HG03457 (cell line): ENCODE measurements around the gene DCAF5.
"Not testable (repeated sequence)": the region's sequence is repeated elsewhere in the genome, so short reads cannot be mapped to it uniquely, and the experiment has no call there.

Experiments used
- ATAC-seq: cut with Tn5 transposase; IDR thresholded peaks from one replicate; pipeline ENCODE4 v1.9.1; 2021; ENCODE audit warnings: moderate number of reproducible peaks; ENCODE audit not compliant: unreplicated experiment

DCAF5 gene

DNA sequence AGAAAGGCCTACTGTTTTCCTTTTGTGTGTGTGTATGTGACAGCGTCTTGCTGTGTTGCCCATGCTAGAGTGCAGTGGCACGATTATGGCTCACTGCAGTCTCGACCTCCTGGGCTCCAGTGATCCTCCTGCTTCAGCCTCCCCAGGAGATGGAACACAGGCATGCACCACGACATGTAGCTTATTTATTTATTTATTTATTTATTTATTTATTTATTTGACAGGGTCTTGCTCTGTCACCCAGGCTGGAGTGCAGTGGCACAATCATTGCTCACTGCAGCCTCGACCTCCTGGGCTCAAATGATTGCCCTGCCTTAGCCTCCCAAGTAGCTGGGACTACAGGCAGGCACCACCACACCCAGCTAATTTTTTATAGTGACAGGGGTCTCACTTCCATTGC is 75.7 kb downstream of the DCAF5 start:
- ATAC-seq = not testable (repeated sequence)

DNA sequence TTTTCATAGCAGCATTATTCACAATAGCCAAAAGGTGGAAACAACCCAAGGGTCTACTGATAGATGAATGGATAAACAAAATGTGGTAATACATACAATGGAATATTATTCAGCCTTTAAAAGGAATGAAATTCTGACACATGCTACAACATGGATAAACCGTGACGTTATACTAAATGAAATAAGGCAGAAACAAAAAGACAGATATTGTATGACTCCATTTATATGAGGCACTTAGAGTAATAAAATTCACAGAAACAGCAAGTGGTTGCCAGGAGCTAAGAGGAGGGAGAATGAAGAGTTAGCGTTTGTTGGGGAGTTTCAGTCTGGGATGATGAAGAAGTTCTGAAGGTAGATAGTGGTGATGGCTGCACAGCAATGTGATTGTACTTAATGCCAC is 76.6 kb downstream of the DCAF5 start:
- ATAC-seq = no peak

DNA sequence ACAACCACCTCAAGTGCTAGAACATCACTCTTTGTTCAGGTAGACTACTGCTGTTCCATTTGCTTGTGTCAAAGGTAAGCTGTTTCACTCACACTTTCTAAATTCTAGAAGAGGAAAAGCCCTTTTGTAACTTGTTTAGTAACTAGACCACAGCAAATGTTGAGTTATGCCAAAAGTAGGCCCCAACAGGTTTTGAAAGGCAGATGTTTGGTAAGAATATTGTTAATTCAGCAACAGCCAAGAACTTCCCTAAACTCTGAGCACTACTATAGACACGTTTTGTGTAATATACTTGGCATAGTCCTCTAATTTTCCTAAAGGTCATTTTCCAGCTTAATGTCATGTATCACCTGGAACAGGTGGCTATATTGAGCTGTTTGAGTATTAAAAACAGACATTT is 79.0 kb downstream of the DCAF5 start:
- no peak for ATAC-seq

DNA sequence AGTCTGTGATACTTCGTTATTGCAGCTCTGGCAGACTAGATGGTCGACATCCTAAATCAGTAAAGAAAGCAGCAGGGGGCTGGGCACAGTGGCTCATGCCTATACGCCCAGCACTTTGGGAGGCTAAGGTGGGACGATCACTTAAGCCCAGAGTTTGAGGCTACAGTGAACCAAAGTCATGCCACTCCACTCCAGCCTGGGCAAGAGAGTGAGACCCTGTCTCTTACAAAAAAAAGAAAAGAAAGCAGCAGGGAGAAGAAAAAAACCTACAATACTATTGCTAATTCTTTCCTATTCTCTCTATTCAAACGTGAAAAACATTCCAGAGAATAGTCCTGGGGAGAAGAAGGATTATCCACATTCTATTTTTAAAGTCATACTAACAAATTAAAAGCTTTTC is 79.5 kb downstream of the DCAF5 start:
- ATAC-seq = no peak

DNA sequence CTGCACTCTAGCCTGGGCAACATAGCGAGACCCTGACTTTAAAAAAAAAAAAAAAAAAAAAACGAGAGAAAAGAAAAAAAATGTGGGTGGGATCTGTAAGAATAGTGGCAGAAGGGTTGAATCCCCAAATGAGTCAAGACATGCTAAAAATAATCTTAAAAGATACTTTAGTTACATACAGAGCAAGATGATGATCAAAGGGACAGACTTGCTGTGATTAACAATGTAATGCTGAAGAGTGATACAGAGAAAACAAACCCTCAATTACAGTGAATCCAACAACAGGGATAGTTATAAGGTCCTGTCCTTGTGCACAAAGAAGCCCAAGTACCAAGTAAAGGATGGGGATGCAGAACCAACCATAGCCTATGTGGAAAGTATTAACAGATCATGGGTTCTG is 80.3 kb downstream of the DCAF5 start:
- ATAC-seq = no peak

DNA sequence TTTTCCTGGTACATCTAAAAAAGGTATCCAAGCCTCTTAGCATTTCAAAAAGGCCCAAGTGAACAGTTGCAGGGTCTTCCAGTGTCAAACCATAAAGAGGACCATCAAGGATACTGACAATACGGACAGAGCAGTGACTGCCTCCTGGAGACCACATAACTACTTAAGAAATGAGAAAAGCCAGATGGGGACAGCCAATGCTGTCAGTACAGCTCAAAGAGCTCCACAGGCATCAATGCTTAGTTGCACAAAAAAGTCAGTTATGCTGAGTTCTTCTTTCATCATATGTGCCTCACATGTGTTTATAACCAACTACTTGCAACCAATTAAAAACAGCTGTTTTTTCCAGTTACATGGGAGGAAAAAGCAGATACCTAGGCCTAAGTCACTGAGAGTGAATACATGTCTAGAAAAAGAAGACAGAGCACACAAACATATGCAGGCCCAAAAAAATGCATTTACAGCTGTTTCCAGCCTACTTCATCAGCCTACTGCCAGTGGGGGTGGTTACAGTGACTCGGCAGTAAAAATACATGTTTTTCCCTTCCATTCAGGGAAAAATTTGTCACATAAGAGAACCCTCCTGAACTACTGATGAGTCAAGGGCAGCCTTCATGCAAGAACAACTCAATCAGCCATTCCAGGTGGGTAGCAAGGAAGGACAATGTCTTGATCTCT is 84.0 kb downstream of the DCAF5 start:
- no peak for ATAC-seq

DNA sequence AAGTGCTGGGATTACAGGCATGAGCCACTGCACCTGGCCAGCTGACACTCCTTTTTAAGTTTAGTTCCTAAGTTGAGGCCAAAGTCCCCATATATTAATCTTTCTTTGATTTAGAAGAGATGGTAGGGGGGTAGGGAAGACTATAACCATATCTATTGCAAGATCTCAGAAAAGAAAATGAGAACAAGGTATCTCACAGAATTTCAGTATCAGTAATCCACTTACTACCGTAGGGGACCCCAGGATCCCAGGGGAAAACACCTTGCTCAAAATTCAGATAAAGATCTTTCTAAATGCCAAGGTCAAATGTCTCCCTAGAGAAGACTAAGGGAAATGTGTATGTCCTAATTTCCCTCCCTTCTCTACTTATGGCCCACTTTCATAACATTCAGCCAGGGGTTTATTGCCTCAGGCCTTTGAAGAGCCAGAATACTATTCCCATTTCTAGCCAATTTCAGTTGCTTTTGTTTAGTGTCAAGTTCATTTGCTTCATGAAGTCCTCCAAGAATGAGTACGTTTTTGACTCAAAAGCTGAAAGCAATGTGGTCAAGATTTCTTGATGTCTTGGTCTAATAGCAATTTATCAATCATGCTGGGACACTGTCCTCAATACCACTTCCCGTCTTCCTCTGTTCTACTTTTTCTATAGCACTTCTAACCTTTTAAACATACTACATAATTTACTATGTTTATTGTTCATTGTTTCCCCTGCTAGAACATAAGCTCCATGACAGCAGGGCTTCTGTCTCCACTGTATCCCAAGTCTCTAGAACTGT is 86.3 kb downstream of the DCAF5 start:
- ATAC-seq = no peak

DNA sequence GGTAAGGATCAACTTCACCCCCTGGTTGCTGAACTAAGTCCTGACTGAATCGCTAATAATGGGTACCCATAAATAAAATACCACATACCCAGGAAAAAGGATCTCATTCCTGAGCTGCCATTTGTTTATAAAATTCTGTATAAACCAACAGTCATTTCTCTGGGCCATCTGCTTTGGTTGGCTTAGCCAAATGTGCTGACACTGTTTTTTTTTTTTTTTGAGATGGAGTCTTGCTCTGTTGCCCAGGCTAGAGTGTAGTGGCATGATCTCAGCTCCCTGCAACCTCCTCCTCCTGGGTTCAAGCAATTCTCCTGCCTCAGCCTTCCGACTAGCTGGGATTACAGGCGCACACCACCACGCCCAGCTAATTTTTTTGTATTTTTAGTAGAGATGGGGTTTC is 87.0 kb downstream of the DCAF5 start:
- ATAC-seq = not testable (repeated sequence)

DNA sequence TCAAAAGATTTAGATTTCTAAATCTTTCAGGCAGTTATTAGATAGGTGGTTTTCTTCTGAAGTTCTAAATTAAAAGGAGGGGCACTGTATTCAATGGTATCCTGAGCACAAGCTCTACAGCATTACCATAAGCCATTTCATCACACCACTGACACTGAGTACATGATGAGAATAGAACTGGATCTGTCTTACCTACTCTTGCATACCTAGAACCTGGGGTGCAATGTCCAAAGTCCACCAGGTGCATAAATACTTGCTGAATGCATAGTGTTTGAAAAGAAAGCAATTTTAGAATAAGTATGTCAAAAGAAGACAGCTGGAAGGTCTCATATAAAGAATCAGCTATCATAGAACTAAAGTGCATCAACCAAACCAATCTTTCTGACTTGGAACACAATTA is 88.3 kb downstream of the DCAF5 start:
- no peak for ATAC-seq

DNA sequence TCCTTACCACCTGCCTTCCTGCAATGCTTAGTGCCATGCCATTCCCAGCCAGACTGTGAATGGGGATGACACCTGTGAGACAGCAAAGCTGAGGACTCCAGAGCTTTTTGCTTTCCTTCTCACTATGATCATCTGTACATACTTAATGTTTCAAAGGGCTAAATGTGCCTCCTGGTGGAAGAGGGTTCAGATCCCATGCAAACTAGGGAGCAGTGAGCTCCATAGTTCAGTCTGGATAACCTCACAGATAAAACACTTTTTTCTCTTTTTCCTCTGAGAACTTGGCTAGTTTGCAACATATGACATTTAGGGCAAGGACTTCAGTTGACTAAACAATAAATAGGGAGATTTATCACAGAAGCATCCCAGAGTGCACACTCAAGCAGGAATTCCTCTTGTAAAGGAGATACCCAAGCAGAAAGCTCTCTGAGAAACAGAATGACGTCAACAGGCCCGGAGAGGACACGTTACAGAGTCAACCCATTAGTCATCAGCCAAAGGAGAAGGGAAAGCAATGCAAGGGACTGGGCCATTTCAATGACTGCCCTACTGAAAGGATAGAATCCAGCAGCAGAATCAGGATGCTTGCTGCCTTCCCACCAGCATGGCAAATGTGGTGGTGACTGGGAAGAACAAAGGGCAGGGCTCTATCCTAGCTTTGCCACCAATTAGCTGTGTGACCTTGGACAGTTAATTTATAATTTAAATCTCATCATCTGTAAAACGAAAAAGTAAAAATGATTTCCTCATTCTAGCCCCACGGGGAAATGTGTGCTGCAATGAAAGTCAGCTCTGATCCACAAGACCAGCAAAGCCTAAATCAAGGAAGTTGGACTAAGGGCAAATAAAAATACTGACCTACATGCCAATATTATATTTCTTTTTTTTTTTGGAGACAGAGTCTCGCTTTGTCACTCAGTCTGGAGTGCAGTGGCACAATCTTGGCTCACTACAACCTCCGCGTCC is 93.0 kb downstream of the DCAF5 start:
- no peak for ATAC-seq

DNA sequence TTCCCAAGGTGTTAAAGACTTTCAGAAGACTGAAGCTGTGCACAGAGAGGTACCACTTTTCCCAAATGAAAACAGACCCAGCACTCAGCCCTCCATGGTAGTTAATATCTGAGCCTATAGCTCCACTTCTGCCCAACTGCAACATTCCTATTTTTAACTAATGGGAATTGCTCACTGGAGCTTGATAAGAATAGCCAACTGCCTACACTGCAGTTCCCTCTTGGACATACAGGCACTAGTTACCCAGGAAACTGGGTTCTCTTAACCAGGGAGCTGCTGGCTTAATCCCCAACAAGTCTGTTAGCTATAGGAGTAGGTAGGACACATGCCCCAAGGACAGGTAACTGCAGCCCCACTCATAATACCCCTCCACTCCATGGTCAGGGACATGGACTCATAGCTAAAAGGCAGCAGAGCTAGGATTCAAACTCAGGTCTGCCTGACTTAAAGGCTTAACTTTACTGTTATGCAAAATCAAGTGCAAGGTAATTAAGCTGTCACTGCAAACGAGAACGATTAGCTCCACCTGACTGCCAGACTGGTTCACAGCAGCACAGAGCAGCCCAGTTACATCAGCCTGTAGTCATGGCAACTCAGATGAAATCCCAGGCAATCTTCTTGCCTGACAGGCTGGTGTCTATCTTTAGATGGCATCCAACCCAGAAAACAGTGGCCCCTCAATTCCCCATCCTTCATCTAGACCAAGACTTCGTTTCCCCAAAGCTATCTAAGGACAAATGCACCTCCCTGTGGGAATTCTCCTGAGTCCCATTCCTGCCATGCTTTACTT is 96.7 kb downstream of the DCAF5 start:
- ATAC-seq = no peak

DNA sequence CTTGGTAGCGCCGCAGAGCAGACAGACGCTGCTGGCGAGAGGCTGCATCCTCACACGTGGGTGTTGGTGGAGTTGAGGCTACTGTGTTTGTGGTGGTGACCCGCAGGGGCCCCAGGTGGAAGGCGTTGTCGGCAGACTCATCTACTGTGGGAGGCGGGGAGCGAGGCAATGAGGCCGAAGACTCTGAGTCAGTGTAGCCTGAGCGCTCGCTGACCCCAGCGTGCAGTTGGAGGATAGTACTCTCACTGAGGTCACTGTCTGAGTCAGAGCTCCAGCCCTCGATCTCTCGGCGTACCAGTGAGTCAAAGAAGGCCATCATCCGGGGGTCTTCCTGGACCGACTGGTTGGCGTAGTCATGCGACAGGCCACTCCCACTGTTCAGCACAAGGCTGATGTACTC is 97.8 kb downstream of the DCAF5 start:
- no peak for ATAC-seq

DNA sequence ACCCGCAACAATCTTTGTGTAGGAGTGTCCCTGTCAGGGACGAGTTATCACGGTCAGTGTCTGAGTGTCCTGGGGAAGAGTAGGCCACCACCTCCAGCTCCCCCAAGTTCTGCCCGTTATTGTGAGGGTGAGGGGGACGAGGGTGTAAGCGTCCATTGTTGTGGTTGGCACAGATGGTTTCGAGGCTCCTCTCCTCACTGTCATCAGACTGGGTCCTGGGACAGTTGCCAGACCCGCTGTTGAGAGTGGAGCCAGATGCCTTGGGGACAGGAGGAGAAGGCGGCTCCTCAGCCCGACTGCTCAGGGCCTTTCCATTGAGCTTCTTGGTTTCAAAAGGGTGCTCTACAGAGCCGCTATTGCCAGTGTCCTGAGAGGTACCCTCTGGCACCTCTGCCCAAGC is 98.9 kb downstream of the DCAF5 start:
- ATAC-seq = no peak

DNA sequence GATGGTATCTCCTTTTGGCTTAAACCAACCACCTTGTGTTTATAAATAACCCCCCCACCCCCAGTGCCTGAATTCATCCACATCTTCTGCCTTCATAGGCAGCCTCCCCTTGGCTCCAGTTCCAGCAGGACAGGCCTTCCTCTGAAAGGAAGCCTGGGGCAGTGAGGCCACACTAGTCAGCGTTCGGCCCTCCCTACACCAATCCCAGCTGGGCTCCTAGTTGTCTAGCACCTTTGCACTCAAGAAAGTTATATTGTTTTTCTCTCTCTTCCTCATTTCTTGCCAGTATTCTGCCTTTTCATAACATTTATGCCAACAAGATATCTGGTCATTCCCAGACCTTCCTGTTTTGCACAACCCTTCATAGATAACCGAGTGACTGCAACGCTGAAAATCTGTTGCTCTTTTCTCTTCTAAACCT is 100.7 kb downstream of the DCAF5 start:
- ATAC-seq = no peak

DNA sequence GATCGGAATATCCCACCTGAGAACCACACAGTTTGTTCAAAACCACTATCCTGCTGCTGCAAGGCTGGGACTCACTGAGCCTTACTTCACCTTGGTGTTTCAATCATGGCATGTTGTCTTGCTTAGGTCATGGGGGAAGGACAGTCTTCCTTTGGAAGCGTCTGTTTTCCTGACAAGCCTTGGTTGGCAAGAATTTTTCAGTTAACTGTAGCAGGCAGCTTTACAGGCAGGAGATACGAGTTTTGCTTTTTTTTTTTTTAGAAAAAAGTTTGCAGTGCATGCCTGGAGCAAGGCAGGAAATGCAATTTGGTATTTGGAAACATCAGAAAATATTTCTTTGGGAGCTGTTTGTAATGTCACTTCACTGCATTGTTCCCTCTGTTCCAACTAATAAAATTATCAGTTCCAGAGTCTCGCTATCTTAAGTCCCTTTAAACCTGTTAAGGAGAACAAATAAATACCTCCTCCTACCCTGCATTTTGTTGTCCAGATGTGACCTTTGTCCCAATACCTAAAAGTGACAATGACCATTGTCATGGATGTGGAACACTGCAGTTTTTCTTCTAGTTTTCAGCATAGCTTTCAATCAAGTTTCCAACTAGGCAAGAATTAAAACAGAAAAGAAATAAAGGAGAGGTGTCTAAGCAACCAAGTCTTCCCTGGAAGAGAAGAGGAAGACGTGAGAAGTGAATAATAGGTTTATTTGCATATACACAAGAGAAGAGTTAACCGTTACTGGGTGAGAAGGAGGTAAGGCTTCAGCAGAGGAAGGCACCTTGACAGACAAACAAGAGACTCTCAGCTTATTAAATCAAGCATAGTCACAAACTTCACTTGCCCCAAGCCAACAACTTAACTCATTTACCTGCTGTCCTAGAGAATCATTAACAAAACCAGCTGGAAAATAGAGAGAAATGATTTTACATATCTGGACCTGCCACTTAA is 102.4 kb downstream of the DCAF5 start:
- no peak for ATAC-seq

DNA sequence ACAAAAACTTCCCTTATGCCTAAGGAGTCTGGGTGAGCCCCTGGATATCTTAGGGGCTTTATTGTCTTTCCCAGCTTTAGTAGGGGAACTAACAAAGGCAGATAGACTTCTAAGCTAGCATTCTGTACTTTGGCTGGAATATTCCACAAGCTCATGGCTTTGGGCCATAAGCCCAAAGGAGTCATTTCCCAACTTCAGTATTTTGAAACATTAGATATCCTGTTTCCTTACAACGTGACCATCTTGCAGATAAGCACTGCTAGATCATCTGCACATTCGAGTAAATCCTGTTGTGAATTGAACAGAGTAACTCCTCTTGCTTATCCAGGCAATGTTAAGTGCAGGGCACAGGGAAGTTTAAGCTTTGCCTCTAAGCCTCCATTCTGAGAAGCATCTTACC is 103.2 kb downstream of the DCAF5 start:
- ATAC-seq = no peak

DNA sequence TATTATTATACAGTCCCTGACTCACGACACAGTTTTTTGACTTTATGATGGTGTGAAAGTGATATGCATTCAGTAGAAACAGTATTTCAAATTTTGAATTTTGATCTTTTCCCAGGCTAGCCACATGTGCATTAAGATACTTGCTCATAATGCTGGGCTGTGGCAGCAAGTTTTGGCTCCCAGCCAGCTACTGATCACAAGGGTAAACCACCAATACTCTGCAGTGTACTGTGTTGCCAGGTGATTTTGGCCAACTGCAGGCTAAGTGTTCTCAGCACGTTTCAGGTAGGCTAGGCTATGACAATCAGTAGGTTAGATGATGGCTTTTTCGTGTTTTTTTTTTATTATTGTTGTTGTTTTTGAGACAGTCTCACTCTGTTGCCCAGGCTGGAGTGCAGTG is 104.5 kb downstream of the DCAF5 start:
- no peak for ATAC-seq

DNA sequence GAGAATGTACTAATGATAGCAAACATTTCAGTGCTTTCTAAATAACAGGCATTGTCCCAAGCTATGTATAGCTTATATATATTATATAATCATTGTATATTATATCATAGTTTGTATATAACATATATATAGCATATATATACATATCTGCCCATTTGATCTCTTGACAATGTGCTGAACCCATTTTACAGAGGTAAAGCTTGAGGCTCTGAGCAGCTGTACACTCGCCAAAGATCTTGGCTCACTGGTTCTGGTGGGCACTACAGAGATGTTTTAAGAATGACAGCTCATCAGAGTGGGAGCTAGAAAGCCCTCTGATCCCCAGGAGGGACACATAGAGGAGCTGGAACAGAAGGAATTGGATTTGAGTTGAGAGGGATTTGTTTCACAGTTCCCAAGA is 105.7 kb downstream of the DCAF5 start:
- no peak for ATAC-seq

DNA sequence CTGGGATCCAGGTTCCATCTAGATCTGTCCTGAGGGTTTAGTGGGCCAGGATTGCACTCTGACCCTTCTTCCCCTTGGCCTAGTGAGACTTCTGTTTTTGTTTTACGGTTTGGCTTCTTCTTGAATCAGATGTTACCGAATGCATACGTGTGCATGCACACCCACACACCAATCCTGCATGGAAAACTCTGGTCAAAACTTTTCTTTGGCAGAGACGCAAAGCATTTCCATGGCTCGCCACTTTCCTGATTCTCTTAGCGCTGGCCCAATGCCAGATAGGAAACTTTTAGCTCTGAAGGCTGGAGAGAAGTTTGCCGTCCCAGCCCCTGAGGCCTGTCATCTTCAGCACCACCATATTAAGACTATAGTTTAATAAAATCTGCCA is 106.5 kb downstream of the DCAF5 start:
- no peak for ATAC-seq
